ENCODE results near the gene COL6A2. TPM values are rescaled to one million over a fixed set of nuclear protein-coding genes. Genes with fewer than 3 reads are reported as not detected.
A peak's percentile ranks its signal among the peaks of the same experiment; 100 is the strongest.

Gene COL6A2
- total RNA-seq, 1 experiment from 2014 or later = 129 TPM

DNA sequence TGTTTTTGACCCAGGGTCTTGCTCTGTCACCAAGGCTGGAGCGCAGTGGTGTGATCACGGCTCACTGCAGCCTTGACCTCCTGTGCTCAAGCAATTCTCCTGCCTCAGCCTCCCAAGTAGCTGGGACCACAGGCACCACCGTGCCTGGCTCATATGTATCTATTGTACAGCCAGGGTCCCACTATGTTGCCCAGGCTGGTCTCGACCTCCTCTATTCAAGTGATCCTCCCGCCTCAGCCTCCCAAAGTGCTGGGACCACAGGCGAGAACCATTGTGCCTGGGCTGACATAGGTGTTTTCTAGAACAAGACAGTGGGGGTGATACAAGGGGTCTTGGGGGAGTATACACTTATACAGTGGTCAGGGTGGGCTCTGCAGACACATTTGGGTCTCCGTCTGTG, 40.0 kb downstream of the COL6A2 start:
- Histone ChIP-seq H3K4me1 (ENCODE audit: insufficient read depth, low read length) (no peaks in the 10 kb centered on the region), H4K20me1 (ENCODE audit: control insufficient read depth, insufficient read depth, insufficient read length) (no peaks in the 10 kb centered on the region), H2BK20ac (ENCODE audit: low read depth, low read length, poor library complexity, severe bottlenecking) (no peak overlapping the region), H3K79me2 (ENCODE audit: insufficient read depth, low read length) (no peaks in the 10 kb centered on the region), H2AFZ (ENCODE audit: low read length) (no peak overlapping the region), H3K4ac (ENCODE audit: low read depth, low read length) (no peak overlapping the region), H4K8ac (replicated peaks; ENCODE audit: insufficient read length, low read depth, low read length) (no peak overlapping the region), H3K56ac (ENCODE audit: insufficient read length, low read depth, low read length) (no peak overlapping the region), H2BK5ac (ENCODE audit: insufficient read length, low read length) (no peak overlapping the region), H3T11ph (ENCODE audit: low read length) (no peak overlapping the region), H3K4me2 (ENCODE audit: insufficient read depth, insufficient read length, low read length) (no peak overlapping the region), H4K5ac (ENCODE audit: insufficient read length, low read depth, low read length) (no peak overlapping the region), H3K27me3 (ENCODE audit: insufficient read depth, low read length) (no peaks in the 10 kb centered on the region; the same call in 1 of the 2 replicates), H2BK12ac (ENCODE audit: insufficient read length, low read depth, low read length) (no peak overlapping the region), H3K9ac (ENCODE audit: extremely low read depth, insufficient read length, low read length) (no peak overlapping the region), H3K23me2 (ENCODE audit: insufficient read length, low read depth, low read length, poor library complexity, severe bottlenecking) (no peaks in the 10 kb centered on the region), H3K23ac (ENCODE audit: insufficient read length, low read depth, low read length) (no peak overlapping the region), H2AK5ac (ENCODE audit: insufficient read length, low read length) (no peak overlapping the region), H3K79me1 (ENCODE audit: insufficient read depth, low read depth, low read length, poor library complexity, severe bottlenecking) (no peaks in the 10 kb centered on the region), H2BK15ac (ENCODE audit: low read depth, low read length) (no peak overlapping the region), H3K18ac (ENCODE audit: insufficient read length, low read depth, low read length) (no peak overlapping the region), H3K9me3 (ENCODE audit: control insufficient read depth, low read depth, low read length) (no peaks in the 10 kb centered on the region), H2BK120ac (ENCODE audit: low read depth, low read length, poor library complexity, severe bottlenecking) (no peak overlapping the region), H3K27ac (ENCODE audit: insufficient read length, low read depth, low read length) (no peak overlapping the region), H4K91ac (ENCODE audit: insufficient read length, low read depth, low read length) (no peak overlapping the region), H3K14ac (ENCODE audit: insufficient read depth, low read length) (no peak overlapping the region)
- peaks cover 6 to 7% (median 7%) of the 10 kb centered on the region in 3 experiments; a peak in 5 of 7 replicates for H3K36me3 Mint-ChIP-seq (ENCODE audit: insufficient read depth in 1 of 3, low read depth in 3 of 3)
- H3K27ac Mint-ChIP-seq = peak overlapping the region in 1 of 3 experiments; percentile 34; a peak in 2 of 7 replicates
- H3K27me3 Mint-ChIP-seq (ENCODE audit: low read depth) = peaks cover 35% of the 10 kb centered on the region
- no peak overlapping the region for H3K4me3 Mint-ChIP-seq
- H3K4me1 Mint-ChIP-seq = peaks cover 21 to 27% of the 10 kb centered on the region in 2 experiments
- WGBS (ENCODE audit: extremely low coverage, insufficient read length, low lambda C conversion rate) = no CpG with 5 or more reads among the region's 7 CpGs
- TF ChIP-seq, protein P1, sequence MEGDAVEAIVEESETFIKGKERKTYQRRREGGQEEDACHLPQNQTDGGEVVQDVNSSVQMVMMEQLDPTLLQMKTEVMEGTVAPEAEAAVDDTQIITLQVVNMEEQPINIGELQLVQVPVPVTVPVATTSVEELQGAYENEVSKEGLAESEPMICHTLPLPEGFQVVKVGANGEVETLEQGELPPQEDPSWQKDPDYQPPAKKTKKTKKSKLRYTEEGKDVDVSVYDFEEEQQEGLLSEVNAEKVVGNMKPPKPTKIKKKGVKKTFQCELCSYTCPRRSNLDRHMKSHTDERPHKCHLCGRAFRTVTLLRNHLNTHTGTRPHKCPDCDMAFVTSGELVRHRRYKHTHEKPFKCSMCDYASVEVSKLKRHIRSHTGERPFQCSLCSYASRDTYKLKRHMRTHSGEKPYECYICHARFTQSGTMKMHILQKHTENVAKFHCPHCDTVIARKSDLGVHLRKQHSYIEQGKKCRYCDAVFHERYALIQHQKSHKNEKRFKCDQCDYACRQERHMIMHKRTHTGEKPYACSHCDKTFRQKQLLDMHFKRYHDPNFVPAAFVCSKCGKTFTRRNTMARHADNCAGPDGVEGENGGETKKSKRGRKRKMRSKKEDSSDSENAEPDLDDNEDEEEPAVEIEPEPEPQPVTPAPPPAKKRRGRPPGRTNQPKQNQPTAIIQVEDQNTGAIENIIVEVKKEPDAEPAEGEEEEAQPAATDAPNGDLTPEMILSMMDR (conservative IDR thresholded peaks at IDR 0.05) = no peak
- DNase-seq = no peak
- no peaks in the 10 kb centered on the region for H3K9me3 Mint-ChIP-seq

Data from H9 (cell line).